ENCODE measurements around the gene C1QTNF1. TPM values are rescaled to one million over a fixed set of nuclear protein-coding genes. Genes with fewer than 3 reads are reported as not detected.

C1QTNF1 gene, protein sequence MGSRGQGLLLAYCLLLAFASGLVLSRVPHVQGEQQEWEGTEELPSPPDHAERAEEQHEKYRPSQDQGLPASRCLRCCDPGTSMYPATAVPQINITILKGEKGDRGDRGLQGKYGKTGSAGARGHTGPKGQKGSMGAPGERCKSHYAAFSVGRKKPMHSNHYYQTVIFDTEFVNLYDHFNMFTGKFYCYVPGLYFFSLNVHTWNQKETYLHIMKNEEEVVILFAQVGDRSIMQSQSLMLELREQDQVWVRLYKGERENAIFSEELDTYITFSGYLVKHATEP
- 3.6 and 5.1 TPM in 2 replicates for total RNA-seq (2014; rRNA removed; shearing (Covaris generic))

DNA sequence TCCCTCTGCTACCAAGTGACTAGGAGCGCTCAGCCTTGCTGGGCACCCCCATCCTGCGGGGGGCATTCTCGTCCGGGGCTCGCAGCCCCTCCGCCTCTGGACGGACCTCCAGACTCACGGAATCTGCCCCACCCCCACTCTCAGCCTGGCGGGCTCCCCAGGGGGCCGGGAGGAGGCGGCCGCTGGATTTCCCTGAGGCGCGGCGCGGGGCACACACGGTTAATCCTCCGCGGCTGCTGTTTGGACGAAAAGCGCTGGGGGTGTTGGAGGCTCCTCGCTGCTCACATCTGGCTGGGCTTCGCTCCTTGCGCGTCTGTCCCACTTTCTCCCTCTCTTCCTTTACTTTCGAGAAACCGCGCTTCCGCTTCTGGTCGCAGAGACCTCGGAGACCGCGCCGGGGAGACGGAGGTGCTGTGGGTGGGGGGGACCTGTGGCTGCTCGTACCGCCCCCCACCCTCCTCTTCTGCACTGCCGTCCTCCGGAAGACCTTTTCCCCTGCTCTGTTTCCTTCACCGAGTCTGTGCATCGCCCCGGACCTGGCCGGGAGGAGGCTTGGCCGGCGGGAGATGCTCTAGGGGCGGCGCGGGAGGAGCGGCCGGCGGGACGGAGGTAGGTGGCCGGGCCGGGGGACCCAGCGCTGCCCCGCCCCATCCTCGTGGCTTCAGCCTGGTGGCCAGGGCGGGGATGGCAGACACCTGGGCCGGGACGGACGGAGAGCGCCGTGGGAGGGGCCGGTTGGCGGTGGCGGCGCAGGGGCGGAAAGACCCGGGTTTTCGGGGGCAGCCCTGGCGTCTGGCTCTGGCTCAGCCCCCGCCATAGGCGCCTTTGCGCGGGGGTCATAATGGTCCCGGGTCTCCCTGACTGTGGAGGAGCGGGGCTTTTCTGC, at the start of gene C1QTNF1:
TSS of gene C1QTNF1 (plus strand) at position 284 of the 886 bp plus-strand sequence. CDS start 19,800 bp downstream, outside the sequence.
- Histone ChIP-seq H3K27me3 (replicated peaks) (peaks cover 16% of the 10 kb centered on the region), H3K36me3 (no peaks in the 10 kb centered on the region), H3K4me1 (replicated peaks) (peaks cover 51% of the 10 kb centered on the region), H3K4me3 (peak within 1 kb of the TSS; percentile 39), H3K9me3 (replicated peaks) (no peaks in the 10 kb centered on the region), H3K27ac (no peak within 1 kb of the TSS)
- peak; percentile 39 to 54 for DNase-seq (ENCODE audit: low read depth in 1 of 2, low spot score in 2 of 2)

DNA sequence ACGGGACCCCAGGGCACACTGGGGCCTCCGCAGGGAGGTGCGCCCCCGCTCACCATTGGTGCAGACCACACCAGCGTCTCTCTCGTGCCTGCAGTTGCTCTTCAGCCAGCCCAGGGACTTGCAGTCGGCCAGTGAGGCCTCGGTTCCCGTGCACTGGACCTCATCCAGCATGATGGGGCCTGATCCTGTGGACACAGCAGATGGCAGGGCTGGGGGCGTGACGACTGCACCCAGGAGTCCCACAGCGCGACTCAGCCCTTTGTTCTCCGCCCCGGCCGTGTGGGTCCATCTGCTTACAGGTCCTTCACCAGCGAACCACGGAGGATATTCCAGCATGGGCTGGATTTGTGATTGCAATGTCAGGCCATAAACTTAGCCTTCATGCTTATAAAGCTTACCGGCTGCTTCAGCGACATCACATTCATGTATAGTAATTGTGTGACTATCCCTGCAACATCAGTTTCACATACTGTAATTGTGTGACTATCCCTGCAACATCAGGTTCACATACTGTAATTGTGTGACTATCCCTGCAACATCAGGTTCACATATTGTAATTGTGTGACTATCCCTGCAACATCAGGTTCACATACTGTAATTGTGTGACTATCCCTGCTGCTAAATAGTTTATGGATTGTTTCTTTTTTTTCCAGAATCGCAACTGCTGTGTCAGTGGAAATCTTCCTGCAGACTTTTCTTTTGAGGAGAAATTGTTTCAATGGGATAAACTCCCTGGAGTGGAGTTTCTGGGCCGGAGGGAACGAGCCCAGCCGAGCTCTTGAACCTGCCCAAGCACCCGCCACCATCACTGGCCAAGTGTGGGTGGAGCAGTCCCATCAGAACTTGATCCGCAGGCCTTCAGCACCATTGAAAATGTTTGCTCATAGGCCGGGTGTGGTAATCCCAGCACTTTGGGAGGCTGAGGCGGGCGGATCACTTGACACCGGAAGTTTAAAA, 49.1 kb upstream of the C1QTNF1 start:
- peak in 1 of 2 experiments; percentile 61 for DNase-seq (ENCODE audit: low read depth in 1 of 2, low spot score in 2 of 2)
- Histone ChIP-seq H3K4me3 (no peak overlapping the region), H3K9me3 (replicated peaks) (no peaks in the 10 kb centered on the region)

DNA sequence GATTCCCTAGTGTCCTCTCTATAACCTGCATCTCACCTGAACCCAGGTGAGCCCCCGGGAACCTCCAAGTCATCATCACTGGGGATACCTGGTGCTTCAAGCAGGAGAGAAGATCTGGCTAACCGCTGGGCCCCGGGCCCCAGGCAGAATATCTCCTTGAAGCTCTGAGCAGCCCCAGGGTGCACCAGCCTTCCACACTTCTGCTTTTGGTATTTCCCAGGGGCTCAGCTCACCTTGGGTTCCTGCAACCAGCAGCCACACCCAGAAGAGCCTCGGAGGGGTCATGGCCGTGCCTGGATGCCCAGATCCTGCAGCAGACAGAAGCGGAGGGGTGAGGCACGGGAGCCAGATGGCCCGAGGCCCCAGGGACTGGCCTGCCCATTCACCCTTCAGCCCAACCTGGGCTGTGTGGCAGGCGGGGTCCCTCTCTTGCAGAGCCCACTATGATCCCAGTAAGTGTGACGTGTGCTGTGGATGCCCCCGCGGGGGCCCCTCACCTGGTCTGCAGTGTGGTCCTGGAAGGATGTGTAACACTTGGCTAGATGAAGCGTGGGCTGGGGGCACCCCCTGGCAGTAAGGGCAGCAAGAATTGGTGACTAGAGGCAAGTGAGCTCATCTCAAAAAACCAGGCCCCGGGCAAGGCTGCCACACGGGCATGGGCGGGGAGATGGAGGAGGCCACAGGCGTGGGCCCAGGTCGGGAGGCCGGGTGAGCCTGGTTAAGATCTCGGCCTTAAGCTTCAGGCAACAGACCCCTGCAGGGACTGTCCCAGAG, 46.9 kb upstream of the C1QTNF1 start:
- Histone ChIP-seq H3K4me3 (no peak overlapping the region), H3K9me3 (replicated peaks) (no peaks in the 10 kb centered on the region), H3K27me3 (replicated peaks) (no peaks in the 10 kb centered on the region), H3K4me1 (replicated peaks) (peaks cover 33% of the 10 kb centered on the region), H3K27ac (no peak overlapping the region), H3K36me3 (peaks cover 63% of the 10 kb centered on the region)
- DNase-seq (ENCODE audit: low read depth in 1 of 2, low spot score in 2 of 2), result no peak

More for the DNA sequence above, 49.1 kb upstream of the C1QTNF1 start:
- Histone ChIP-seq H3K27me3 (replicated peaks) (no peaks in the 10 kb centered on the region), H3K4me1 (replicated peaks) (peaks cover 35% of the 10 kb centered on the region), H3K36me3 (peaks cover 84% of the 10 kb centered on the region), H3K27ac (no peak overlapping the region)

DNA sequence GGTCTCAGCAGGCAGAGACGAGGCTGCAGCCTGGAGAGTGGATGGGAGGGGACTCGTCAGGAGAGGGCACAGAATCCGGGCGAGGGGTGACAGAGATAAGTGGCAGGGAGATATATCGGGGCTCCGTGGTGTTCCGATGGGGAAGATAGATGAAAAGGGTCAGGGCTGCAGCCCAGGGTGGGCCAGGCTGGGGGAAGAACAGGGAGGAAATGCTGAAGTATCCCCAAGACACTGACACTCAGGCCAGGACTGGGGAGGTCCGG, 46.4 kb upstream of the C1QTNF1 start:
- H3K4me3 ChIP-seq, result no peak overlapping the region
- H3K36me3 ChIP-seq, result peaks cover 57% of the 10 kb centered on the region
- no peaks in the 10 kb centered on the region for H3K27me3 ChIP-seq (replicated peaks)
- no peak for DNase-seq (ENCODE audit: low read depth in 1 of 2, low spot score in 2 of 2)
- H3K9me3 ChIP-seq (replicated peaks), result no peaks in the 10 kb centered on the region
- peaks cover 33% of the 10 kb centered on the region for H3K4me1 ChIP-seq (replicated peaks)
- H3K27ac ChIP-seq, result no peak overlapping the region

DNA sequence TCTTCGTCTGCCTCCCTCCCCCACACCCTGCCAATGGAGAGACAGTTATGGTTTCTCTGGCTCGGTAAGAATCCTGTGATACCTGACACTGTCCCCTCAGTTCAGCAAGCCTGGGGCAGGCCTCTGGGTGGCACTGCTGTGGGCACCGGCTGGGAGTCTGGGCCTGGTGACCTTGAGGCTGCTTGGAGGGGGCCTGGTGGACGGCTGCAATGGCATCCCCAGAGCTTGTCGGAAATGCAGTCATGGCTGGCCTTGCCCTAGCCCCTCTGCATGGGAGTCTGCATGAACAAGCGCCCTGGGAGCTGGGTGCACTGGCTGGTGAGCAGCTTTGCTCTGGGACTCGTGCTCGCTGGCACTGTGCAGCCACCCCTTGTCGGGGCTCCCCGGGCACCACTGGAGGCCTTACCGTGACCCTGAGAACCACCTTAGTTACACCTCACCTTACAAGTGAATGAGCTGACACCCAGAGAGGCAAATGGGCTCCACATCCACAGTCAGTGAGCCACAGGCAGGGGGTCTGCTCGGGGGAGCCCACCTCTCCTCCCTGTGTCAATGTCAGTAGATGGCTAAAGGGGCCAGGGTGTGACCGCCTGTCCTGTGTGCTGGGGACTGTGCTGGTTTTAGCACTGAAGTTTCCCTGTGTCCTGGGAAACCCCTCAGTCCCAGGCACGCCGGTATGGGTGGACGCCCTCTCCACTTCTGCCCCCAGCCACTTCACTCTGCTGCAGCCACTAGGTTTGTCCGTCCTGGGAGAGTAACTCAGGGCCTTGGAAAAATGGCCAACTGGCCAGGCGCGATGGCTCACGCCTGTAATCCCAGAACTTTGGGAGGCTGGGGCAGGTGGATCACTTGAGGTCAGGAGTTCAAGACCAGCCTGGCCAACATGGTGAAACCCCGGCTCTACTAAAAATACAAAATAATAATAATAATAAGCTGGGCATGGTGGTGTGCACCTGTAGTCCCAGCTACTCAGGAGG, 45.7 kb upstream of the C1QTNF1 start:
- Histone ChIP-seq H3K27ac (no peak overlapping the region), H3K9me3 (replicated peaks) (no peaks in the 10 kb centered on the region), H3K4me1 (replicated peaks) (peaks cover 33% of the 10 kb centered on the region), H3K4me3 (no peak overlapping the region; the same call in 1 of the 2 replicates), H3K27me3 (replicated peaks) (no peaks in the 10 kb centered on the region), H3K36me3 (peaks cover 51% of the 10 kb centered on the region)
- DNase-seq (ENCODE audit: low read depth in 1 of 2, low spot score in 2 of 2), result no peak

DNA sequence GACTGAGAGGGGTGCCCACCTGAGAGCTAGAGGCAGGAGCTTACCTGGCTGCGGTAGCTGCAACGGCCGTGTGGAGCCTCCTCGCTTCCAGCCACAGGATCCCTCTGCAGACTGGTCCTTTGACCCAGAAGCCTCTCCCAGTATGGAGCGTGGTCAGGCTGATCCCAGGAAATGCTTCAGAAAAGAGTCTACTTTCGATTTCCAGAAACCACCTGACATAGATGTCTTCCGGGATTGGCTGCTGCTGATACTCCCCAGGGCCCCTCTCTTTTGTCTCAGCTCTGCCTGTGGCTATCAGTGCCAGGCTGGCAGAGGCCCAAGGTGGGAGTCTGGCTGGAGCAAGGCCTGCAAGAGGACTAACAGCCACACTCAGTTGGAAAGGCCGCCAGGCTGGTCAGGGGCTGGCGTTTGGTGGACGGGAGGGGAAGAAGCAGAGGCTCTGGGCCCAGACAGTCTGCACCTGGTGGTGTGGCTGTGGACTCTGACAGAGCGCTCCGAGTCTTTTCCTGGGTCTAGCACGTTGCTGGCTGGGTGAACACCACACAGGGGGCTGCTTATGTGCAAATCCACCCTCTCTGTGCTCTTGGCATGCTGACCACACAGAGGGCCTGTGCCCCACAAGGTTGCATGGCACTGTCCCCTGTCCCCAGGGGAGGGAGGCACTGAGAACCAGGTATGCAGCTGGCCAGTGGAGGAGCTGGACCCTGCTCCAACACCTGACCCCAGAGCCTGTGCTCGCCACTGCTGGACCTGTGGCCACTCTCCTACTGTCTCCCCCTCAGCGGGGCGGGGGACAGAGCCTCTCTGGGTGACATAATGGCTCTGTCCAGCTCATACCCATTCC, 44.0 kb upstream of the C1QTNF1 start, which contains the start of gene LGALS3BP:
TSS of gene LGALS3BP (minus strand) at position 144 of the 844 bp plus-strand sequence. CDS start 2,732 bp downstream, outside the sequence.
- H3K36me3 ChIP-seq, result peaks cover 35% of the 10 kb centered on the region
- H3K4me1 ChIP-seq (replicated peaks), result peaks cover 33% of the 10 kb centered on the region
- H3K27ac ChIP-seq, result peak within 1 kb of the TSS; percentile 26
- H3K9me3 ChIP-seq (replicated peaks), result no peaks in the 10 kb centered on the region
- DNase-seq (ENCODE audit: low read depth in 1 of 2, low spot score in 2 of 2), result peak; percentile 91 to 96
- H3K4me3 ChIP-seq, result peak within 1 kb of the TSS; percentile 40
- no peaks in the 10 kb centered on the region for H3K27me3 ChIP-seq (replicated peaks)

DNA sequence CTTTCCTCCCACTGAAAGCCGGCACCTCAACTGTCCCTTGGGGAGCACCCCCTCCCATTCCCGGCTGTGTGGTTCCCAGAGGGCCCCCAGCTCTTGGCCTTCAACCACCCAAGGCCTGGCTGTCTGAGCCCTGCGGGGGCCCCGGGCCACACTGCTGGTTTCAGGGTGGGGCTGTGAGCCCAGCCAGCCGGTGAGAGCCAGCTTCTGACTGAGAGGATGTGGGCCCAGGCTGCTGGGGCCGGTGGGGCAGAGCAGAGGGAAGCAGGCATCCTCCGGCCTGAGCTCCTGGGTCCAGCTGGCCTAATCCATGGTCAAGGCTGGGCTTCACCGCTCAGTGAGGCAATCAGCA, 43.4 kb upstream of the C1QTNF1 start:
- no peak overlapping the region for H3K27ac ChIP-seq
- peaks cover 30% of the 10 kb centered on the region for H3K4me1 ChIP-seq (replicated peaks)
- H3K36me3 ChIP-seq, result peaks cover 29% of the 10 kb centered on the region
- DNase-seq (ENCODE audit: low read depth in 1 of 2, low spot score in 2 of 2), result peak in 1 of 2 experiments; percentile 50
- H3K27me3 ChIP-seq (replicated peaks), result no peaks in the 10 kb centered on the region
- H3K9me3 ChIP-seq (replicated peaks), result no peaks in the 10 kb centered on the region
- H3K4me3 ChIP-seq, result no peak overlapping the region

DNA sequence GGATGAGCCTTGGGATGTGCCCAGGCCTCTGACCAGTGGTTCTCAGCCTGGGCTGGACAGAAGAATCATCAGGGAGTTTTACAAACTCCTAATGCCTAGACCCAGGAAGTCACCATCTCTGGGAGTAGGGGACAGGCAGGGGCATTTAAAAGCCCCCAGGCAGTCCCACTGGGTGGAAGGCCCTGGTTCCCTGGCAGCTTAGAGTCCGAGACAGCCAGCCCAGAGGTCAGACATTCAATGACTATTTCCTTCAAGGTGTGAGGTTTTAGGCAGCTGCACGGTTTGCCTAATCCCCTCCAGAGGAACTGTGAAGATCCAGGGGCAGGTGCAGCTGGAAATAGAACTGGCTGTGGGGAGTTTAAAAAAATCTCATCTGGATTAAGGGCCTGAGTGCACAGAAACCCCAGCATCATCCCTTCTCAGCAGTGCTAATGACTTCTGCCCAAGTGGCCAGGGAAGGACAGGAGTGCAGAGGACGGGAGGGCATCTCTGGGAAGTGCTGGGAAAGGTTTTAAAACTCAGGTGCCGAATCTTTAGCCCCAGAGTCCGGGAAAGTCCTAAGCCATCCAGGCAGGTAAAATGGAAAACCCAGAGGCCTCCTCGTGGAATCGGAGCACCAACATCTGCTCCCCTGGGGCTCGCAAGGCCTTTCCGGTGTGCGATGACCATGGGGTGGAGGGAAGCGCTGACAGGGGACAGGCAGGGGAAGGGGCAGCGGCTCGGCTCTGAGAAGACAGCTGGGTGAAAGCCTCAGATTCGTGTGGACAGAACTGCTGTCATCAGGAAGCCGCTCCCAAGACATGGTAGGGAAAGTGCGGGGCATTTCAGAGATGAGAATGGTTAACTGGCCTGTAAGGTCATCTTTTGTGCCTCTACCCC, 42.7 kb upstream of the C1QTNF1 start:
- H3K4me1 ChIP-seq (replicated peaks), result peaks cover 37% of the 10 kb centered on the region
- peaks cover 23% of the 10 kb centered on the region for H3K36me3 ChIP-seq
- H3K27me3 ChIP-seq (replicated peaks), result no peaks in the 10 kb centered on the region
- no peak overlapping the region for H3K27ac ChIP-seq
- H3K4me3 ChIP-seq, result no peak overlapping the region
- no peak for DNase-seq (ENCODE audit: low read depth in 1 of 2, low spot score in 2 of 2)
- no peaks in the 10 kb centered on the region for H3K9me3 ChIP-seq (replicated peaks)

DNA sequence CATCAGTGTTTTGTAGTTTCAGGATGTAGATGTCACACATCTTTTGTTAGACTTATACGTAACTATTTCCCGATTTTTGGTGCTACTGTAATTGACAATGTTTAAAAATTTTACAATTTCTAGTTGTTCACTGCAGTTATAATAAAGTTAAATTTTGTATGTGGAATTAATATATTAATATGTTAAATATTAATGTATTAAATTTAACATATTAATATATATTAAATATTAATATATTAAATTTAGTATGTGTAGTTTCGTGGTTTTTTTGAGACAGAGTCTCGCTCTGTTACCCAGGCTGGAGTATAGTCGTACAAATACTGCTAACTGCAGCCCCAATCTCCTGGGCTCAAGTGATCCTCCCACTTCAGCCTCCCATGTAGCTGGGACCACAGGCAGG, 38.6 kb upstream of the C1QTNF1 start:
- Histone ChIP-seq H3K36me3 (peaks cover 5% of the 10 kb centered on the region), H3K27ac (no peak overlapping the region), H3K9me3 (replicated peaks) (no peaks in the 10 kb centered on the region), H3K4me3 (no peak overlapping the region), H3K4me1 (replicated peaks) (peaks cover 23% of the 10 kb centered on the region), H3K27me3 (replicated peaks) (no peaks in the 10 kb centered on the region)
- no peak for DNase-seq (ENCODE audit: low read depth in 1 of 2, low spot score in 2 of 2)

DNA sequence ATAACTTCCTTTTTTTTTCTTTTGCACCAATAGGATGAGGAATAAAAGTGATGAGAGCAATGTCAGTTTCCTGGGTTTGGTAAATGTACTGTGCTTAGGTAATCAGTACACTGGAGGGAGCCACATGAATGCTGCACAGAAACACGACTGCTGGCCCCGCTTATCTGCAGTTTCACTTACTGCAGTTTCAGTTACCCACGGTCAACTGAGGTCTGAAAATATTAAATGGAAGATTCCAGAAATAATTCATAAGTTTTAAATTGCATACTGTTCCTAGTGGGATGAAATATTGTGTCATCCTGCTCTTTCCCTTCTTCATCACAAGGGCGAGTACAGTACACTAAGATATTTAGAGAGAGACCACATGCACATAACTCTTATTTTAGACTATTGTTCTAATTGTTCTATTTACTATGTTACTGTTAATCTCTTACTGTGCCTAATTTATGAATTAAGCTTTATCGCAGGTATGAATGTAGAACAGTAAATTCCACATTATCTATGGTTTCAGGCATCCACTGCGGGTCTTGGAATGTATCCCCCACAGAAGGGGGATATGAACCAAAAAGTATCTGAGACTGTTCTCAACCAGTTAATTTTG, 37.8 kb upstream of the C1QTNF1 start:
- Histone ChIP-seq H3K4me3 (no peak overlapping the region; the same call in 1 of the 2 replicates), H3K27ac (peak overlapping the region; percentile 30)
- peak in 1 of 2 experiments; percentile 57 for DNase-seq (ENCODE audit: low read depth in 1 of 2, low spot score in 2 of 2)

More for the DNA sequence above, 37.8 kb upstream of the C1QTNF1 start:
- H3K9me3 ChIP-seq (replicated peaks), result no peaks in the 10 kb centered on the region
- H3K36me3 ChIP-seq, result peaks cover 13% of the 10 kb centered on the region
- H3K27me3 ChIP-seq (replicated peaks), result no peaks in the 10 kb centered on the region
- H3K4me1 ChIP-seq (replicated peaks), result peaks cover 20% of the 10 kb centered on the region
